ENCODE results near the gene PTPN21. TPM values are rescaled to one million over a fixed set of nuclear protein-coding genes. Genes with fewer than 3 reads are reported as not detected.

The PTPN21 gene
- total and polyA plus RNA-seq, 9 of the 15 experiments (the other 6 are each of a cell fraction or from before 2014, with no cell fraction given), result 0.06 to 1.9 (median 0.94) TPM

- H4K20me1 ChIP-seq (replicated peaks; ENCODE audit: control insufficient read depth, insufficient read depth, low read length), result no peaks in the 10 kb centered on the region
- ATAC-seq, result no peak
- POLR2A ChIA-PET, result no interaction called here
- H3K36me3 ChIP-seq (ENCODE audit: control insufficient read depth, insufficient read depth, low read length), result no peaks in the 10 kb centered on the region
- no peak overlapping the region for H3K27ac ChIP-seq (ENCODE audit: extremely low read depth, low read depth, low read length)
- no peak overlapping the region for H2AFZ ChIP-seq (ENCODE audit: low read depth, low read length)
- BruUV-seq (replicated peaks), result no TSS peak
- H3K4me3 ChIP-seq, result no peak overlapping the region
- no peak overlapping the region for H3K4me2 ChIP-seq (ENCODE audit: insufficient read depth, low read length)
- H3K9me1 ChIP-seq (ENCODE audit: control insufficient read depth, insufficient read depth, low read length), result no peaks in the 10 kb centered on the region
- in situ Hi-C loops (cut with MboI), result loop anchor here (25.0 kb wide), 1 partner anchor 531 kb away; no protein-coding TSS in a partner anchor
- WGBS (ENCODE audit: insufficient coverage, low coverage, missing lambda C conversion rate), result 16% methylated on average over 5 of the region's 7 CpGs
- FAIRE-seq, result no peak
- CTCF ChIA-PET (ENCODE audit: low intra/inter-chr PET ratio), result no interaction called here
- H3K79me2 ChIP-seq (ENCODE audit: control insufficient read depth, insufficient read depth, low read length), result no peaks in the 10 kb centered on the region
- intact Hi-C loops (cut with micrococcal nuclease), result no loop called here
- no peaks in the 10 kb centered on the region for H3K4me1 ChIP-seq (replicated peaks in 1 of 2; ENCODE audit: control insufficient read depth in 2 of 2, insufficient read depth in 2 of 2, low read length in 2 of 2)
- no peaks in the 10 kb centered on the region for H3K27me3 ChIP-seq (ENCODE audit: control insufficient read depth in 2 of 2, insufficient read depth in 2 of 2, low read length in 2 of 2)
- H3K9ac ChIP-seq (ENCODE audit: insufficient read depth in 1 of 2, low read depth in 2 of 2, low read length in 2 of 2), result no peak overlapping the region
- no peaks in the 10 kb centered on the region for H3K9me3 ChIP-seq (replicated peaks; ENCODE audit: control insufficient read depth, insufficient read depth, low read depth, low read length)
- no peak for DNase-seq (ENCODE audit: extremely low read depth in 1 of 4, low spot score in 3 of 4)
- TF ChIP-seq KLF16 (IDR thresholded peaks at IDR 0.05) (no peak), ZC3H8 (IDR thresholded peaks at IDR 0.05) (no peak), ATF6 (CRISPR knock-in tag; IDR thresholded peaks at IDR 0.05) (no peak), MTA3 (IDR thresholded peaks at IDR 0.05; ENCODE audit: borderline replicate concordance) (no peak), CCNT2 (IDR thresholded peaks at IDR 0.05; ENCODE audit: borderline replicate concordance, extremely low read depth, insufficient read length, low read depth, low read length) (no peak), CGGBP1 (CRISPR knock-in tag; IDR thresholded peaks at IDR 0.05) (no peak), ZNF609 (CRISPR knock-in tag; IDR thresholded peaks at IDR 0.05; ENCODE audit: borderline replicate concordance) (no peak), ZNF24 (IDR thresholded peaks at IDR 0.05) (no peak), MLLT1 (IDR thresholded peaks at IDR 0.05) (no peak), BCL6 (CRISPR knock-in tag; IDR thresholded peaks at IDR 0.05) (no peak), PTBP1 (IDR thresholded peaks at IDR 0.05; ENCODE audit: low read depth, low read length) (no peak), NRF1 (conservative IDR thresholded peaks at IDR 0.05 in 1 of 2, IDR thresholded peaks at IDR 0.05 in 1 of 2) (no peak), ZNF347 (CRISPR knock-in tag; IDR thresholded peaks at IDR 0.05; ENCODE audit: low read depth) (no peak), SIRT6 (IDR thresholded peaks at IDR 0.05; ENCODE audit: low read depth, low read length) (no peak), EZH2 (IDR thresholded peaks at IDR 0.05; ENCODE audit: borderline replicate concordance, low read depth, low read length) (no peak), ZNF507 (tag; conservative IDR thresholded peaks at IDR 0.05) (no peak), SNRNP70 (optimal IDR thresholded peaks at IDR 0.05; ENCODE audit: low read depth, low read length) (no peak)
Measured at GRCh38 chr14:88481794-88482193, 73.0 kb downstream of the PTPN21 start.
